Lower leg skin (tissue), 4 donors: ENCODE measurements around the gene CTSH. TPM values are rescaled to one million over a fixed set of nuclear protein-coding genes. Genes with fewer than 3 reads are reported as not detected.
"Not testable (repeated sequence)": the region's sequence is repeated elsewhere in the genome, so short reads cannot be mapped to it uniquely, and the experiment has no call there.

ENCODE experiments used
- DNase-seq, 2 donors: peaks; one replicate each; pipeline ENCODE4 v3.0.0-alpha.2; 2019; ENCODE audit warnings: low spot score in 2 of 2
- H3K4me3 ChIP-seq: fragments of 200-600 bp; sonication (generic); 2 replicates; pipeline ENCODE4 v1.5.1; 2017; ENCODE audit warnings: mild to moderate bottlenecking, low read depth; ENCODE audit not compliant: poor library complexity, severe bottlenecking
- POLR2A ChIP-seq, 2 donors: fragments of 450-650 bp; IDR thresholded peaks; one replicate each; pipeline ENCODE4 v1.6.1; 2016 to 2017; ENCODE audit warnings: antibody characterized with exemption in 2 of 2, mild to moderate bottlenecking in 1 of 2, moderate library complexity in 1 of 2
- WGBS, 2 donors: methylation state at CpG; one replicate each; pipeline ENCODE4 v1.1.5; 2018; 5-methylcytosine and 5-hydroxymethylcytosine counted together
- intact Hi-C: fragments of 100-400 bp; cut with DNase I; formaldehyde crosslinking; loops from one replicate; pipeline ENCODE4 v1.15.0; 2023; ENCODE audit warnings: low total_unique reads
- total RNA-seq, 4 donors: library from RNA; depleted of rRNA; stranded (reverse); fragments of >200 nt; gene quantifications; one replicate each; pipeline ENCODE4 v1.1.0, GENCODE V29; 2016
- TF ChIP-seq, protein P1 (sequence below), 3 donors: fragments of 450-650 bp; IDR thresholded peaks; one replicate each; pipeline ENCODE4 v1.5.1; 2016; ENCODE audit warnings: antibody characterized with exemption in 3 of 3, mild to moderate bottlenecking in 3 of 3, moderate library complexity in 2 of 3

CTSH gene
- total RNA-seq, 4 donors from 2014 or later = 213 to 518 (median 291) TPM

DNA sequence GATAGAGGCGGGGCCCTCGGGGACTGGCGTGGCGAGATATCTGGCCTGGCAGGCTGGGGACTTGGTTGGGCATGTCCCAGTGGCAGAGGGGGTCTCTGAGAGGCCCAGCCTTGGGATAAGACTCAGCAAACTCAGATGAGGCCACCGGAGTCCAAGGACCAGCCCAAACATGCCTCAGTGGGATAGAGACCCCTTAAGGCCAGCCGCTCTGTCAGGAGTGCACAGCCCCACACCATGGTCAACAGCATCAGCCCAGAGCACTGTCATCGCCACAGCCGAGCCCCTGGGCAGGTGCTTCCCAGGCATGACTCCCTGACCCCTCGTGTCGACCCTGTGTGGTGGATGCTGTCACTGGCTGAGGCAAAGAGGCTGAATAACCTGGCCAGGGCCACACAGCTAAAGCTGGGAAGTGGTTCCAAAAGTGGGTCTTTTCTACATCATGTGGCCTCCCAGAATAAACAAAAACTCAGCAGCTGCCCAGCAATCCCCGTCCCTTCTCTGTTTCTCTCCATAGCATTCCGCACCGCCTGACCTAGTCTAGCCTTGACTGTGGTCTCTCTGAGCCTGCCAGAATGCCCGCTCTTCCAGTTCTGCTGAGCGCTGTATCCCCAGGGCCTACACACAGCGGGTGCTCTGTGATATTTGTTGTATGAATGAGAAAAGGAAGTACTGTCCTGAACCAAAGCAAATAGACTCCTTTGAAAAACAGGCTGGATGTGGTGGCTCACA is 15.1 kb downstream of the CTSH start:
- TF ChIP-seq POLR2A (IDR thresholded peaks at IDR 0.05) = no peak
- TF ChIP-seq, protein P1, sequence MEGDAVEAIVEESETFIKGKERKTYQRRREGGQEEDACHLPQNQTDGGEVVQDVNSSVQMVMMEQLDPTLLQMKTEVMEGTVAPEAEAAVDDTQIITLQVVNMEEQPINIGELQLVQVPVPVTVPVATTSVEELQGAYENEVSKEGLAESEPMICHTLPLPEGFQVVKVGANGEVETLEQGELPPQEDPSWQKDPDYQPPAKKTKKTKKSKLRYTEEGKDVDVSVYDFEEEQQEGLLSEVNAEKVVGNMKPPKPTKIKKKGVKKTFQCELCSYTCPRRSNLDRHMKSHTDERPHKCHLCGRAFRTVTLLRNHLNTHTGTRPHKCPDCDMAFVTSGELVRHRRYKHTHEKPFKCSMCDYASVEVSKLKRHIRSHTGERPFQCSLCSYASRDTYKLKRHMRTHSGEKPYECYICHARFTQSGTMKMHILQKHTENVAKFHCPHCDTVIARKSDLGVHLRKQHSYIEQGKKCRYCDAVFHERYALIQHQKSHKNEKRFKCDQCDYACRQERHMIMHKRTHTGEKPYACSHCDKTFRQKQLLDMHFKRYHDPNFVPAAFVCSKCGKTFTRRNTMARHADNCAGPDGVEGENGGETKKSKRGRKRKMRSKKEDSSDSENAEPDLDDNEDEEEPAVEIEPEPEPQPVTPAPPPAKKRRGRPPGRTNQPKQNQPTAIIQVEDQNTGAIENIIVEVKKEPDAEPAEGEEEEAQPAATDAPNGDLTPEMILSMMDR (IDR thresholded peaks at IDR 0.05) = no peak
- intact Hi-C loops = no loop called here
- 78 to 85% methylated on average over 16 of the region's 16 CpGs for WGBS, 2 donors

DNA sequence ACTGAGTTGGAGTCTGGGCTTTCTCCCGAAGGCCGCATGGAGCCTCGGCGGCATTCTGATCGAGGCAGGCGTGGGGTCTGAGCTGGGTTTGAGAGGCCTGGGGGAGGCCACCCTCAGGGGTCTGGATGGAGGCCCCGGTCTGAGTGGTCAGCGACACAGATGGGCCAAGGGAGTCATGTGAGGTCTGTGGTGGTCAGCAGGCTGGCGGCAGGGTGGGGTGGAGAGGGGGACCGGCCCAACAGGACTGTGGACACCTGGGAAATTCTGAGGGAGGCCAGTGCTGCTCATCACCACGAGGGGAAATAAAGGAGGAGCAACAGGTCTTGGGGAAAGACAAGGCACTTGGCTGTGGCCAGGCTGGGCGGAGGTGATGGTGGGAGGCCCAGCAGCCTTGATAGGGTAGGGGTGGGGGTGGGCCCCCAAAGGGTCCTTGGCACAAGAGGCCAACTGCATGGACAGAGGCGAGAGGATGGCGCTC is 16.2 kb downstream of the CTSH start:
- H3K4me3 ChIP-seq = no peak overlapping the region
- WGBS, 2 donors = 85 to 91% methylated on average over 14 of the region's 14 CpGs
- DNase-seq = no peak
- intact Hi-C loops = no loop called here
- no peak for TF ChIP-seq POLR2A (IDR thresholded peaks at IDR 0.05)
- TF ChIP-seq, protein P1 (IDR thresholded peaks at IDR 0.05) = no peak

More for the DNA sequence above, 15.1 kb downstream of the CTSH start:
- no peak for DNase-seq
- H3K4me3 ChIP-seq = no peak overlapping the region

DNA sequence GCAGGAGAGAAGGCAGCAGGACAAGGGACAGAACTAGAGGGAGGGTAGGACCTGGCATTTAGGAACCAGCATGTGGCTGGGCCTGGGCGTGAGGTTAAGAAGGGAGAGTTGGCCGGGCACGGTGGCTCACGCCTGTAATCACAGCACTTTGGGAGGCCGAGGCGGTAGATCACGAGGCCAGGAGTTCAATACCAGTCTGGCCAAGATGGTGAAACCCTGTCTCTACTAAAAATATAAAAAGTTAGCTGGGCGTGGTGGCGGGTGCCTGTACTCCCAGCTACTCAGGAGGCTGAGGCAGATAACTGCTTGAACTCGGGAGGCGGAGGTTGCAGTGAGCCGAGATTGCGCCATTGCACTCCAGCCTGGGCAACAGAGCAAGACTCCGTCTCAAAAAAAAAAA is 16.7 kb downstream of the CTSH start:
- 92% methylated on average over 14 of the region's 14 CpGs for WGBS, 2 donors
- intact Hi-C loops = not testable (repeated sequence)

DNA sequence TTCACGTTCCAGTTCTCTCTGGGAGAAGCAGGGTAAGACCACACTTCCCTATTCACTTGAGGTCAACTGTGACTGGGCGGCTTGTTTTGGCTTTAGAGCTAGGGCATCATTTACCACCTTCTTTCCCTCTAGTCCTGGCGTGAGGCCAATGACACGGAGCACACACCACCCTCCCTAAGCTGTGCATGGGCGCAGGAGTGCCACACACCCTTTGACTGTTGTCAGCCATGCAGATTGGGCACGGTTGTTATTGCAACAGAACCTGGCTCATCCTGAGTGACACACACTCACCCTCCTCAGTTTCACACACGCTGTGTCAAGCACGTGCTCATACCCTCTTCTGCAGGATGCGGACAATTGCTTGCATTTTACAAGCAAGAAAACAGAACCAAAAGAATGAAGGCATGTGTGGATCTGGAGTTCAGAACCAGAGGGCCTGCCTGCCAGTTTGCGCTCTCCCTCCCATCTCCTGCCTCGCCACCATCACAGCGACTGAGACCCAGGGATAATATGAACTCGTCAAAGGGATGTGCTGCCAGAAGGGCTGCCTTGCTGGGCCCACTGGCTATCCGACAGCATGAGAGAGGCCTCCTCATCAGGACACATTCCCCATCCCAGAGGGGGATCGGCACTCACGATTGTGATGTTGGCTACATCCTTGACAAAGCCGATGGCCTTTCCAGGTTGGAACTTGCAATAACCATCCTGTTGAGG is 17.6 kb downstream of the CTSH start:
- 81 to 85% methylated on average over 17 of the region's 17 CpGs for WGBS, 2 donors
- intact Hi-C loops = no loop called here
- DNase-seq = no peak

More for the DNA sequence above, 16.7 kb downstream of the CTSH start:
- not testable (repeated sequence) for DNase-seq, H3K4me3 ChIP-seq

DNA sequence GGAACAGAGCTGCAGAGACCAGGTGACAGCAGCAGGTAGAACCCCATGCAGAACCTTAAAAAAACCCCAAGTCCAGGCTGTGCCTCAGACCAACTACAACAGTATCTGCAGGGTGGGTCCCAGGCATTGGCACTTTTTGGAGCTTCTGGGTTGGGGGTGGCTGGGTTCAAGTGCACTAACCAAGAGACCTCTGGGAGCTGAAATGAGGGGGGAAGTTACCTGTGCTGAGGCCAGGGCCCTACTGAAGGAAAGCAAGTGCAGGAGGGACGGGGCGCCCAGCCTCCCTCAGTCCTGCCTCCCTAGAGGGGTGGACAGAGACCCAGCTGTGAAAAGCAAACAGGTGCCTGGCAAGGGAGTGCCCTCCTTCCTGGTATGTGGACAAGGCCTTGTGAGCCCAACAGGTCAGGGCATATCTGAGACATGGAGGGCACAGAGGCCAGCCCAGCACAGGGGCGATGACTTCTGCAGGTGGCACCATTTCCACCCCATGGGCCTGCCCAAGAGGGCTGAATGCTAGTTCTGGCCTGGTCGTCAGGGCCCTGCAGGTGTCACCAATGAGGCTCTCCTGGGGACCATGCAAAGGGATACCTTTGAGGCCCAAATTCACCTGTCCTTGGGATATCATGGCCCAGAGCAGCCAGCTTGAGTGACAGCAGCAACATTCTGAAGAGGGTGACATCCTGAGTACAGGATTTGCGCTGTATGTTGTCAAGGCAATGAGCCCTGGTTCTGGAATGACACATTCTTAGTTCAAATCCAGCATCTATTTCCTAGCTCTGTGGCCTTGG is 18.7 kb downstream of the CTSH start:
- TF ChIP-seq, protein P1 (IDR thresholded peaks at IDR 0.05) = no peak
- no peak for TF ChIP-seq POLR2A (IDR thresholded peaks at IDR 0.05)
- WGBS, 2 donors = 85 to 90% methylated on average over 4 to 5 of the region's 5 CpGs
- no peak for DNase-seq
- intact Hi-C loops = no loop called here
- H3K4me3 ChIP-seq = no peak overlapping the region

More for the DNA sequence above, 17.6 kb downstream of the CTSH start:
- TF ChIP-seq POLR2A (IDR thresholded peaks at IDR 0.05) = no peak
- TF ChIP-seq, protein P1 (IDR thresholded peaks at IDR 0.05) = no peak
- no peak overlapping the region for H3K4me3 ChIP-seq
